PC-9 (cell line): ENCODE measurements around the gene FAU. TPM values are rescaled to one million over a fixed set of nuclear protein-coding genes. Genes with fewer than 3 reads are reported as not detected.

Experiments used
- Bru-seq: library from RNA; stranded (reverse); fragments of 400-500 nt; gene quantifications from one replicate; lab custom pipeline; 2021; lab: Mats Ljungman, UMichigan
- BruChase-seq, 2 experiments: library from RNA; stranded (reverse); fragments of 400-500 nt; gene quantifications; one replicate each; lab custom pipeline; 2021; lab: Mats Ljungman, UMichigan
- BruUV-seq: library from RNA; stranded (reverse); fragments of 400-500 nt; replicated peaks from 2 replicates; lab custom pipeline; 2021; lab: Mats Ljungman, UMichigan
- CTCF ChIA-PET: fragments of 300-600 bp; sonication (Branson Sonifier 250); formaldehyde crosslinking; loops from one replicate; lab custom pipeline; 2022; ENCODE audit warnings: antibody characterized with exemption; lab: Charles Lee
- POLR2A ChIA-PET: fragments of 300-600 bp; sonication (Branson Sonifier 250); formaldehyde crosslinking; loops from one replicate; lab custom pipeline; 2022; ENCODE audit warnings: antibody characterized with exemption; ENCODE audit not compliant: unreplicated experiment; lab: Charles Lee
- DNase-seq, 2 experiments: peaks; one replicate each; pipeline versions ENCODE4 v3.0.0 to v3.0.0-alpha.2; 2015 to 2022; ENCODE audit warnings: mixed read lengths in 1 of 2
- H2AFZ ChIP-seq: fragments of 200-600 bp; sonication (generic); 2 replicates; pipeline ENCODE4 v1.8.1; 2017; ENCODE audit warnings: antibody characterized with exemption
- H3F3A ChIP-seq: fragments of 200-600 bp; sonication (generic); 2 replicates; pipeline ENCODE4 v1.8.1; 2017; ENCODE audit warnings: antibody characterized with exemption, mild to moderate bottlenecking, low read depth; ENCODE audit not compliant: insufficient read depth
- H3K27ac ChIP-seq: fragments of 200-600 bp; sonication (generic); 2 replicates; pipeline ENCODE4 v1.6.1; 2016; ENCODE audit warnings: mixed run types
- H3K27me3 ChIP-seq: fragments of 200-600 bp; sonication (generic); 2 replicates; pipeline ENCODE4 v1.6.1; 2016; ENCODE audit warnings: low read depth, mixed run types; ENCODE audit not compliant: insufficient read depth
- H3K36me3 ChIP-seq: fragments of 200-600 bp; sonication (generic); 2 replicates; pipeline ENCODE4 v1.6.1; 2016; ENCODE audit warnings: low read depth, mixed run types
- H3K4me1 ChIP-seq: fragments of 200-600 bp; sonication (generic); replicated peaks from 2 replicates; pipeline ENCODE4 v1.6.1; 2016; ENCODE audit warnings: mixed run types; ENCODE audit not compliant: insufficient read depth
- H3K4me2 ChIP-seq: fragments of 200-600 bp; sonication (generic); 2 replicates; pipeline ENCODE4 v1.6.1; 2017; ENCODE audit warnings: mixed run types
- H3K4me3 ChIP-seq: fragments of 200-600 bp; sonication (generic); 2 replicates; pipeline ENCODE4 v1.6.1; 2016; ENCODE audit warnings: mixed run types
- H3K79me2 ChIP-seq: fragments of 200-600 bp; sonication (generic); 2 replicates; pipeline ENCODE4 v1.6.1; 2017; ENCODE audit warnings: low read depth, mixed run types
- H3K9me2 ChIP-seq: fragments of 200-600 bp; sonication (generic); 2 replicates; pipeline ENCODE4 v1.8.1; 2017; ENCODE audit warnings: mild to moderate bottlenecking; ENCODE audit not compliant: insufficient read depth
- H3K9me3 ChIP-seq: fragments of 200-600 bp; sonication (generic); 2 replicates; pipeline ENCODE4 v1.8.1; 2016; ENCODE audit warnings: low read depth; ENCODE audit not compliant: insufficient read depth
- H4K20me1 ChIP-seq: fragments of 200-600 bp; sonication (generic); 2 replicates; pipeline ENCODE4 v1.8.1; 2017; ENCODE audit not compliant: insufficient read depth
- EZH2 ChIP-seq: fragments of 200-600 bp; sonication (generic); IDR thresholded peaks from 2 replicates; pipeline ENCODE4 v1.8.0; 2017; ENCODE audit warnings: antibody characterized with exemption, low read depth
- intact Hi-C: fragments of 100-400 bp; cut with micrococcal nuclease; formaldehyde crosslinking; loops from one replicate; pipeline ENCODE4 v1.10.0; 2022; ENCODE audit not compliant: unreplicated experiment
- long read RNA-seq: library from polyadenylated mRNA; stranded (forward); transcript quantifications from one replicate; pipeline ENCODE4 v2.0.0, GENCODE V29; 2022
- total RNA-seq: library from RNA; stranded (reverse); gene quantifications from 2 replicates; pipeline ENCODE4 v1.2.3, GENCODE V29; 2021
- TF ChIP-seq, protein P1 (sequence below): fragments of 200-600 bp; sonication (generic); conservative IDR thresholded peaks from 2 replicates; pipeline ENCODE4 v1.6.1; 2017; ENCODE audit warnings: mixed run types, antibody characterized with exemption, mild to moderate bottlenecking, moderate library complexity

Gene FAU
- total RNA-seq (973 and 1,165 TPM in 2 replicates), Bru-seq, nascent RNA (percentile 98 among the genes with signal in this experiment), BruChase-seq, experiment 1, labeled RNA remaining after a 2-hour chase (percentile 98 among the genes with signal in this experiment), BruChase-seq, experiment 2, labeled RNA remaining after a 6-hour chase (percentile 99 among the genes with signal in this experiment)
- long read RNA-seq, transcript FAU-207 (5 exons, 847 nt), result major isoform, 1,300 of 1,339 reads
- long read RNA-seq, transcript FAU-208 (1 exons, 1,484 nt), result minor isoform, 7 of 1,339 reads
- long read RNA-seq, transcript FAU-209 (4 exons, 697 nt), result minor isoform, 10 of 1,339 reads
- long read RNA-seq, partial matches to known transcripts, result 11 of 1,339 reads
- long read RNA-seq, other reads (novel, unspliced or antisense), result 9 of 1,339 reads

DNA sequence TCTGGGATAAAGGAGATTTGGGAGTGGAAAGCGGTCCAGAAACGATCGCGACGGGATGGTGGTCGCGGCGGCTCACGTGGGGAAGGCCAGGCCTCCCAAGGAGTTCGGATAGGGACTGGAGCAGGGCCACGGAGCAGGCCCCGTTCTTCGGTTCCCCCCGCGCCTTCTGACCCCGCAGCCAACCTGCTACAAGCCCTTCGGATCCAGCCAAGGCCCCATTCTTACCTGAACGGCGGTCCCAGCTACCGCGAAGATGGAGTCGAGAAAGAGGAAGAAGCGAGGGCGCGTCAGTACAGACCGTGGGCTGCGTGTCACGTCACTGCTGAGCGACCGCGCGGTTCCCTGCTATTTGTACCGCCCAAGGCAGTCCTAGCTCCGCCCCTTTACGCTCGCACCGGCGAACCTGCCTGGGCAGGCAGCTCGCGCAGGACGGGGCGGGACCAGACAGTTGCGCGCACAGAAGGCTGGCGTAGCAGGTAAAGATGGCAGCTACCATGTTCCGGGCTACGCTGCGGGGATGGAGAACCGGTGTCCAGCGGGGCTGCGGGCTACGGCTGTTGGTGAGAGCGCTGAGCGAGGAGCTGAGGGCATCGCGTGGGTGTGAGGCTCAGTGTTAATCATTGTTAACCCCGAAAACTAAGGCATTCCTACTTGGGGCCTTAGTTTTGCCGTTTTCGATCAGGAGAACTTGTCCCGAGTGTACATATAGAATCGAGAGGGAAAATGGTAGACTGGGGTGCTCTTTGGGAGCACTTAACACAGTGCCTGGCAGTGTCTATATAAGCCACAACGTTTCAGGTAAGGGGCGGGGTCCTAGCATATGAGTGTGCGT, at the start of gene FAU, which contains the start of gene MRPL49:
Gene FAU (minus strand): TSS at position 270 of the 832 bp plus-strand sequence. CDS start 321 bp downstream, outside the sequence.
Gene MRPL49 (plus strand): TSS at position 457 of the 832 bp plus-strand sequence. CDS start 26 bp downstream, at position 483.
- Histone ChIP-seq H3K79me2 (peaks cover 54% of the 10 kb centered on the region), H3K36me3 (peaks cover 35% of the 10 kb centered on the region), H3K4me1 (peaks cover 30% of the 10 kb centered on the region), H2AFZ (peak within 1 kb of the TSS; percentile 77), H3K4me3 (peak within 1 kb of the TSS; percentile 92), H4K20me1 (peaks cover 12% of the 10 kb centered on the region; the same call in 1 of the 2 replicates), H3K9me2 (no peaks in the 10 kb centered on the region), H3F3A (peaks cover 75% of the 10 kb centered on the region), H3K4me2 (peak within 1 kb of the TSS; percentile 90), H3K27ac (peak within 1 kb of the TSS; percentile 85), H3K9me3 (no peaks in the 10 kb centered on the region), H3K27me3 (no peaks in the 10 kb centered on the region)
- POLR2A ChIA-PET, result interaction anchor here (0.5 to 1.1 kb wide), 13 partner anchors 10 to 1319 kb away, joined by 3 to 10 read pairs (median 3); partner anchors contain the start of gene CAPN1
- CTCF ChIA-PET, result interaction anchor here (0.5 to 0.9 kb wide), 4 partner anchors 13 to 1190 kb away, joined by 3 to 9 read pairs (median 6); partner anchors contain the start of gene SF1
- no peak for TF ChIP-seq EZH2
- TF ChIP-seq, protein P1, sequence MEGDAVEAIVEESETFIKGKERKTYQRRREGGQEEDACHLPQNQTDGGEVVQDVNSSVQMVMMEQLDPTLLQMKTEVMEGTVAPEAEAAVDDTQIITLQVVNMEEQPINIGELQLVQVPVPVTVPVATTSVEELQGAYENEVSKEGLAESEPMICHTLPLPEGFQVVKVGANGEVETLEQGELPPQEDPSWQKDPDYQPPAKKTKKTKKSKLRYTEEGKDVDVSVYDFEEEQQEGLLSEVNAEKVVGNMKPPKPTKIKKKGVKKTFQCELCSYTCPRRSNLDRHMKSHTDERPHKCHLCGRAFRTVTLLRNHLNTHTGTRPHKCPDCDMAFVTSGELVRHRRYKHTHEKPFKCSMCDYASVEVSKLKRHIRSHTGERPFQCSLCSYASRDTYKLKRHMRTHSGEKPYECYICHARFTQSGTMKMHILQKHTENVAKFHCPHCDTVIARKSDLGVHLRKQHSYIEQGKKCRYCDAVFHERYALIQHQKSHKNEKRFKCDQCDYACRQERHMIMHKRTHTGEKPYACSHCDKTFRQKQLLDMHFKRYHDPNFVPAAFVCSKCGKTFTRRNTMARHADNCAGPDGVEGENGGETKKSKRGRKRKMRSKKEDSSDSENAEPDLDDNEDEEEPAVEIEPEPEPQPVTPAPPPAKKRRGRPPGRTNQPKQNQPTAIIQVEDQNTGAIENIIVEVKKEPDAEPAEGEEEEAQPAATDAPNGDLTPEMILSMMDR, result no peak
- intact Hi-C loops, result loop anchor here (1.0 kb wide), 1 partner anchor 61 kb away; no protein-coding TSS in a partner anchor
- peak; percentile 96 to 99 for DNase-seq
- BruUV-seq, result TSS peak; percentile 55

DNA sequence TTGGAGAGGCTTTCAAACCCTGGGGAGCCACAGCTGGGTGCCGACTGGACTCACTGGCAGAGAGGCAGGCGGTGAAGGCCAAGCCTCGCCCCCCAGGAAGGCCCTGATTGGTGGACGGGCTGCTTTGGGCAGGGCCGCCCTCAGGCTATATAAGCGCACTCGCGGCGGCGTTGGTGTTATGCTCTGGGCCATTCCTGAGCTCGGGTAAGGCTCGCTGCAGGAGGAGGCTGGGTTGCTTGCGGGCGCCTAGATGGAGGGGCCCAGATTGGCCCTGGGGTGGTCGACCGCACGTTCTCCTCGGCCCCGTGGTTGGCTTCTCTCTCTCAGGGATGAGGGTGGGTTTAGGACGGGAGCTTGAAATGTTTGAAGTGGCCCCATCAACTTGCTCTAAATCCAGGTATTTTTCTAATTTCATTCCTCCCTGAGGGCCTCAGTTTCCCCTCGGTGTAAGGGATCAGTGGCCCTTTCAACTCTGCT, 48.2 kb upstream of the FAU start, which contains the start of gene SPDYC:
Gene SPDYC (plus strand): TSS at position 176 of the 477 bp plus-strand sequence. CDS start 1,125 bp downstream, outside the sequence.
- Histone ChIP-seq H3K9me2 (no peaks in the 10 kb centered on the region), H3K9me3 (no peaks in the 10 kb centered on the region), H3K27ac (no peak within 1 kb of the TSS), H3K4me1 (peaks cover 4% of the 10 kb centered on the region; the same call in 1 of the 2 replicates), H3F3A (peaks cover 23% of the 10 kb centered on the region; the same call in 1 of the 2 replicates), H3K27me3 (no peaks in the 10 kb centered on the region), H3K79me2 (no peaks in the 10 kb centered on the region), H3K4me2 (no peak within 1 kb of the TSS), H3K4me3 (no peak within 1 kb of the TSS), H2AFZ (no peak within 1 kb of the TSS), H3K36me3 (no peaks in the 10 kb centered on the region), H4K20me1 (no peaks in the 10 kb centered on the region)
- POLR2A ChIA-PET, result no interaction called here
- TF ChIP-seq, protein P1, result no peak
- TF ChIP-seq EZH2, result no peak
- intact Hi-C loops, result no loop called here
- CTCF ChIA-PET, result no interaction called here
- no TSS peak for BruUV-seq
- no peak for DNase-seq
